OCI-LY3 (cell line): Measurements from ENCODE around the gene CEP112.

Source experiments
- H2AFZ ChIP-seq: fragments of 200-600, 300-600 bp; shearing (Covaris generic); 2 replicates; pipeline ENCODE4 v1.6.0; 2014; ENCODE audit warnings: antibody characterized with exemption, low read depth, low read length
- H3K27ac ChIP-seq: fragments of 200-600, 300-600 bp; sonication (generic); 2 replicates; pipeline ENCODE4 v1.5.1; 2014; ENCODE audit warnings: mild to moderate bottlenecking, low read length, moderate library complexity, mixed read lengths
- H3K27me3 ChIP-seq: fragments of 200-600, 300-600 bp; sonication (generic); 2 replicates; pipeline ENCODE4 v1.6.1; 2014; ENCODE audit warnings: low read depth, low read length, mixed read lengths
- H3K36me3 ChIP-seq: fragments of 200-600, 300-600 bp; sonication (generic); replicated peaks from 2 replicates; pipeline ENCODE3; 2014; ENCODE audit warnings: low read depth, low read length, mixed read lengths
- H3K4me1 ChIP-seq: fragments of 300-600, 200-600 bp; sonication (generic); 2 replicates; pipeline ENCODE4 v1.6.1; 2014; ENCODE audit warnings: low read length, mixed read lengths
- H3K4me2 ChIP-seq: fragments of 200-600, 300-600 bp; sonication (generic); 2 replicates; pipeline ENCODE4 v1.6.1; 2014; ENCODE audit warnings: low read length, mixed read lengths
- H3K4me3 ChIP-seq: fragments of 300-600, 200-600 bp; sonication (generic); 2 replicates; pipeline ENCODE4 v1.5.1; 2014; ENCODE audit warnings: antibody characterized with exemption, mild to moderate bottlenecking, low read length, moderate library complexity
- H3K79me2 ChIP-seq: fragments of 300-600, 200-600 bp; shearing (Covaris generic); 2 replicates; pipeline ENCODE4 v1.6.1; 2014; ENCODE audit warnings: mild to moderate bottlenecking, low read length, mixed read lengths
- H3K9ac ChIP-seq: fragments of 300-600, 200-600 bp; shearing (Covaris generic); 2 replicates; pipeline ENCODE4 v1.6.0; 2014; ENCODE audit warnings: mild to moderate bottlenecking, low read length, moderate library complexity
- H3K9me3 ChIP-seq: fragments of 200-600, 300-600 bp; shearing (Covaris generic); 2 replicates; pipeline ENCODE4 v1.6.1; 2014; ENCODE audit warnings: low read length, mixed read lengths; ENCODE audit not compliant: insufficient read depth
- H4K20me1 ChIP-seq: fragments of 200-600, 300-600 bp; sonication (generic); 2 replicates; pipeline ENCODE4 v1.6.1; 2016; ENCODE audit warnings: low read length, mixed read lengths; ENCODE audit not compliant: insufficient read depth
- CTCF ChIP-seq: fragments of 200-600, 300-600 bp; sonication (generic); IDR thresholded peaks from 2 replicates; pipeline ENCODE4 v1.5.1; 2014; ENCODE audit warnings: antibody characterized with exemption, low read length, low read depth
- EZH2phosphoT487 ChIP-seq: fragments of 200-600 bp; shearing (Covaris generic); IDR thresholded peaks from 2 replicates; pipeline ENCODE4 v1.6.1; 2018; ENCODE audit warnings: antibody characterized with exemption, mixed run types, low read depth

CEP112 gene

GRCh38 chr17:65637786-65638185 lies 554.1 kb downstream of the CEP112 start:
- no peak overlapping the region for H2AFZ ChIP-seq
- no peak overlapping the region for H3K4me3 ChIP-seq
- TF ChIP-seq CTCF = no peak
- TF ChIP-seq EZH2phosphoT487 = no peak
- H3K4me2 ChIP-seq = no peak overlapping the region
- H3K79me2 ChIP-seq = no peaks in the 10 kb centered on the region
- H3K36me3 ChIP-seq = peaks cover 4% of the 10 kb centered on the region
- H4K20me1 ChIP-seq = no peaks in the 10 kb centered on the region
- H3K4me1 ChIP-seq = peaks cover 5% of the 10 kb centered on the region
- no peak overlapping the region for H3K9ac ChIP-seq
- peaks cover 9% of the 10 kb centered on the region; the same call in 1 of the 2 replicates for H3K9me3 ChIP-seq
- H3K27ac ChIP-seq = no peak overlapping the region
- H3K27me3 ChIP-seq = peaks cover 10% of the 10 kb centered on the region; the same call in 1 of the 2 replicates

DNA sequence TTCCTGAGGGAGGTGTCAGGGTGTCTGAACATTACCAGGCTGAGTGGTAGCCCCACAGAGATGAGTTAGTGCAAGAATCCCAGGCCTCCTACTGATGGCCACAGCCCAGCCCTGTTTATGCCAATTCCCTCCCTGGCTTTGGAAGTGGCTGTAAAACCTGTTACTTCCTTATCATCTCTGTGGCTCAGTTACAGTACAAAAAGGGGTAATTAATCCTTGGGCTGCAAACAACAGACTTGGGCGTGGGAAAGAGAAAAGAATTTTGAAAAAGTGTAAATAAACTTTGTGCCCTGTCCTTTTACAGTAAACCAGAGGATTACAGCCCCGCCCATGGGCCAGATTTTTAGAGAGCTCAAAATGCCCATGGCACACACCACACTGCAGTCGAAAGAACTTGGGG lies 557.4 kb downstream of the CEP112 start:
- Histone ChIP-seq H3K27ac (no peak overlapping the region), H3K4me1 (peaks cover 3% of the 10 kb centered on the region), H2AFZ (no peak overlapping the region), H3K4me2 (no peak overlapping the region), H3K36me3 (no peaks in the 10 kb centered on the region), H3K79me2 (no peaks in the 10 kb centered on the region), H4K20me1 (no peaks in the 10 kb centered on the region), H3K4me3 (no peak overlapping the region), H3K9me3 (no peaks in the 10 kb centered on the region), H3K27me3 (peaks cover 13% of the 10 kb centered on the region; the same call in 1 of the 2 replicates), H3K9ac (no peak overlapping the region)
- no peak for TF ChIP-seq EZH2phosphoT487

GRCh38 chr17:65633988-65634387 lies 557.9 kb downstream of the CEP112 start:
- no peak overlapping the region for H3K4me2 ChIP-seq
- H2AFZ ChIP-seq = no peak overlapping the region
- H3K79me2 ChIP-seq = no peaks in the 10 kb centered on the region
- no peaks in the 10 kb centered on the region for H3K36me3 ChIP-seq
- H4K20me1 ChIP-seq = no peaks in the 10 kb centered on the region
- peaks cover 8% of the 10 kb centered on the region for H3K4me1 ChIP-seq
- TF ChIP-seq EZH2phosphoT487 = no peak
- no peak for TF ChIP-seq CTCF
- H3K9me3 ChIP-seq = no peaks in the 10 kb centered on the region
- no peak overlapping the region for H3K9ac ChIP-seq
- H3K4me3 ChIP-seq = no peak overlapping the region
- no peak overlapping the region for H3K27ac ChIP-seq
- H3K27me3 ChIP-seq = peaks cover 13% of the 10 kb centered on the region; the same call in 1 of the 2 replicates

GRCh38 chr17:65633146-65633881 lies 558.6 kb downstream of the CEP112 start:
- H3K27me3 ChIP-seq = peaks cover 13% of the 10 kb centered on the region; the same call in 1 of the 2 replicates

GRCh38 chr17:65630502-65630901 lies 561.4 kb downstream of the CEP112 start:
- Histone ChIP-seq H3K36me3 (no peaks in the 10 kb centered on the region), H3K9me3 (no peaks in the 10 kb centered on the region), H3K27ac (no peak overlapping the region), H3K4me1 (peaks cover 20% of the 10 kb centered on the region), H3K27me3 (peaks cover 13% of the 10 kb centered on the region; the same call in 1 of the 2 replicates), H3K79me2 (no peaks in the 10 kb centered on the region), H3K9ac (no peak overlapping the region), H4K20me1 (no peaks in the 10 kb centered on the region), H3K4me2 (no peak overlapping the region), H2AFZ (no peak overlapping the region), H3K4me3 (no peak overlapping the region)
- TF ChIP-seq CTCF (no peak), EZH2phosphoT487 (no peak)

More at GRCh38 chr17:65633146-65633881, 558.6 kb downstream of the CEP112 start:
- Histone ChIP-seq H3K9ac (no peak overlapping the region), H3K79me2 (no peaks in the 10 kb centered on the region), H3K36me3 (no peaks in the 10 kb centered on the region), H4K20me1 (no peaks in the 10 kb centered on the region), H3K4me2 (no peak overlapping the region), H3K27ac (no peak overlapping the region), H3K9me3 (no peaks in the 10 kb centered on the region), H3K4me1 (peaks cover 13% of the 10 kb centered on the region), H3K4me3 (no peak overlapping the region), H2AFZ (no peak overlapping the region)
- no peak for TF ChIP-seq EZH2phosphoT487
